Stimulated activated CD4-positive, alpha-beta T cell treated with anti-CD3 and anti-CD28 coated beads, TNF-alpha, amount 100 ng/mL, for 24 hours (primary cell): ENCODE results near the gene HNRNPUL2.
A peak's percentile ranks its signal among the peaks of the same experiment; 100 is the strongest.

ENCODE experiments used
- DNase-seq, 3 experiments: peaks; one replicate each; pipeline ENCODE4 v3.0.0-alpha.2; 2020; ENCODE audit warnings: low read depth in 3 of 3

The HNRNPUL2 gene

GRCh38 chr11:62726915-62727164 lies 417 bp downstream of the HNRNPUL2 start:
- no peak for DNase-seq

GRCh38 chr11:62726156-62726914 lies 922 bp downstream of the HNRNPUL2 start:
- DNase-seq = no peak

- DNase-seq = no peak
Observed at GRCh38 chr11:62725646-62726045, 1.6 kb downstream of the HNRNPUL2 start.

- no peak for DNase-seq
Observed at GRCh38 chr11:62724171-62724570, 3.1 kb downstream of the HNRNPUL2 start.

- DNase-seq = no peak
Observed at GRCh38 chr11:62721994-62722393, 5.3 kb downstream of the HNRNPUL2 start.

- no peak for DNase-seq
Observed at GRCh38 chr11:62719302-62719978, 7.8 kb downstream of the HNRNPUL2 start.

- no peak for DNase-seq
Observed at GRCh38 chr11:62716816-62717215, 10.4 kb downstream of the HNRNPUL2 start.

- no peak for DNase-seq
Observed at GRCh38 chr11:62716206-62716605, 11.1 kb downstream of the HNRNPUL2 start.

- DNase-seq = no peak
Observed at GRCh38 chr11:62715150-62716130, 11.8 kb downstream of the HNRNPUL2 start.

- DNase-seq = no peak
Observed at GRCh38 chr11:62713343-62713742, 13.9 kb downstream of the HNRNPUL2 start.

GRCh38 chr11:62712861-62713260 lies 14.4 kb downstream of the HNRNPUL2 start:
- DNase-seq = no peak

GRCh38 chr11:62712276-62712812 lies 14.9 kb downstream of the HNRNPUL2 start:
- DNase-seq = no peak

- DNase-seq = no peak
Observed at GRCh38 chr11:62710001-62710345, 17.3 kb downstream of the HNRNPUL2 start.

- peak; percentile 89 to 95 (median 92) for DNase-seq
Observed at GRCh38 chr11:62709247-62710000, 17.8 kb downstream of the HNRNPUL2 start.

- DNase-seq = peak in 2 of 3 experiments; percentile 29 to 43
Observed at GRCh38 chr11:62708793-62709192, 18.5 kb downstream of the HNRNPUL2 start.

- no peak for DNase-seq
Observed at GRCh38 chr11:62708392-62708791, 18.9 kb downstream of the HNRNPUL2 start.

GRCh38 chr11:62707277-62707861 lies 19.9 kb downstream of the HNRNPUL2 start, which contains the start of the genes BSCL2 and GNG3:
Gene BSCL2 (minus strand): TSS chr11:62707424. CDS start chr11:62707195, 229 bp downstream.
Gene GNG3 (plus strand): TSS chr11:62707676. CDS start chr11:62708296, 620 bp downstream.
- DNase-seq = no peak

GRCh38 chr11:62706850-62707247 lies 20.4 kb downstream of the HNRNPUL2 start:
- no peak for DNase-seq

GRCh38 chr11:62705880-62706849 lies 21.1 kb downstream of the HNRNPUL2 start:
- peak; percentile 91 to 92 (median 92) for DNase-seq

GRCh38 chr11:62705413-62705812 lies 21.8 kb downstream of the HNRNPUL2 start:
- DNase-seq = no peak
